Measurements from ENCODE around the gene NREP. TPM values are rescaled to one million over a fixed set of nuclear protein-coding genes. Genes with fewer than 3 reads are reported as not detected.

Gene NREP
- total and polyA plus RNA-seq, 2 experiments from 2014 or later = 260 to 300 TPM

DNA sequence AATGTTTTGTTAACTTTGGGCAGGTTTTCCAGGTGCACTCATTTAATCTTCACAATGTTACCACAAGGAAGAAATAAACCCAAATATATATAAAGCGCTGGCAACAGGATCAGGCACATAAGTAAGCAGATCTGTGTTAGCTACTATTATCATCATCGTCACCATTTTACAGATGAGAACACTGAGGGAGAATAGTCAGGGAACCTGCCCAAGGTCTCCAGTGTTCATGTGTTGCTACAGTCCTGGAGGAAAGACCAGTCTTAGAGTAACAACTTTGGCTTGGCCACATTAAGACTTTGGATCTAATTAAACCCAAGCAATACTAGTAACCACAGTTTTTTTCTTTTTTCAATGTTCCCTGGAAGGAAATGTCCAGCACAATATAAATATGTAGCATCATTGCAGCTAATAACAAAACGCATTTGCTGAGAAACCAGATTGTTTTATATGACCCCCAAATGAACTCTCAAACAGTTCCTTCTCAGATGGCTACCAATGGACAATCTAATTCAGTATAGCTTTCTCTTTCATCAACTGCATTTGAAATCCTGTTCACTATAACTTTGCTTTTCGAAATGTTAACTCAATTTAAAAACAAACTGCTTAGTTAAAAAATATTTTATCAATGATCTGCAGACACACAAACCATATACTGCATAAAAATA is 11.8 kb downstream of the NREP start (continued):
- TF ChIP-seq CTCF (conservative IDR thresholded peaks at IDR 0.05; ENCODE audit: low read depth in 2 of 2) = no peak
- no peak for TF ChIP-seq STAT1 (IDR thresholded peaks at IDR 0.05; ENCODE audit: unreplicated experiment)
- no peak for TF ChIP-seq POLR2AphosphoS5 (IDR thresholded peaks at IDR 0.05; ENCODE audit: low read depth)
- TF ChIP-seq NANOG (IDR thresholded peaks at IDR 0.05; ENCODE audit: borderline replicate concordance) = no peak
- TF ChIP-seq ZNF114 (CRISPR knock-in tag; IDR thresholded peaks at IDR 0.05) = no peak
- TF ChIP-seq ETS1 (IDR thresholded peaks at IDR 0.05) = no peak

GRCh38 chr5:111744455-111744854 is 12.5 kb downstream of the NREP start:
- Histone ChIP-seq H3K36me3 (ENCODE audit: insufficient read depth) (no peaks in the 10 kb centered on the region), H4K20me1 (replicated peaks; ENCODE audit: insufficient read depth) (peaks cover 8% of the 10 kb centered on the region; the same call in 1 of the 2 replicates), H3K27me3 (ENCODE audit: insufficient read depth) (no peaks in the 10 kb centered on the region), H3K9me2 (ENCODE audit: insufficient read depth) (no peaks in the 10 kb centered on the region), H3K27ac (ENCODE audit: low read depth) (no peak overlapping the region), H3K4me1 (ENCODE audit: insufficient read depth) (peaks cover 71% of the 10 kb centered on the region), H3K79me2 (replicated peaks; ENCODE audit: insufficient read depth) (peaks cover 100% of the 10 kb centered on the region), H3K4me2 (peak overlapping the region; percentile 21; the same call in 1 of the 2 replicates), H2AFZ (no peak overlapping the region), H3K4me3 (no peak overlapping the region), H3F3A (replicated peaks; ENCODE audit: low read depth) (no peaks in the 10 kb centered on the region)
- peaks cover 9% of the 10 kb centered on the region; the same call in 2 of the 3 replicates for H3K36me3 Mint-ChIP-seq (ENCODE audit: low read depth)
- peak overlapping the region; percentile 83 for H3K27ac Mint-ChIP-seq
- DNase-seq (ENCODE audit: low spot score) (no peak), ATAC-seq (peak; percentile 52)
- H3K4me3 Mint-ChIP-seq = no peak overlapping the region; the same call in 2 of the 3 replicates
- H3K9me3 Mint-ChIP-seq = no peaks in the 10 kb centered on the region
- peaks cover 86% of the 10 kb centered on the region for H3K4me1 Mint-ChIP-seq
- peaks cover 6% of the 10 kb centered on the region for H3K27me3 Mint-ChIP-seq (ENCODE audit: insufficient read depth, low read depth, poor library complexity)
- TF ChIP-seq EZH2 (IDR thresholded peaks at IDR 0.05; ENCODE audit: low read depth, unreplicated experiment) (no peak), ZNF114 (CRISPR knock-in tag; IDR thresholded peaks at IDR 0.05) (no peak), POLR2AphosphoS5 (IDR thresholded peaks at IDR 0.05; ENCODE audit: low read depth) (no peak), CREB1 (CRISPR knock-in tag; IDR thresholded peaks at IDR 0.05; ENCODE audit: low read depth) (no peak), EZH2phosphoT487 (IDR thresholded peaks at IDR 0.05; ENCODE audit: unreplicated experiment) (no peak), CTCF (conservative IDR thresholded peaks at IDR 0.05; ENCODE audit: low read depth in 2 of 2) (no peak), ZNF331 (CRISPR knock-in tag; IDR thresholded peaks at IDR 0.05; ENCODE audit: low read depth) (no peak), JUNB (IDR thresholded peaks at IDR 0.05; ENCODE audit: unreplicated experiment) (no peak), STAT1 (IDR thresholded peaks at IDR 0.05; ENCODE audit: unreplicated experiment) (no peak), NANOG (IDR thresholded peaks at IDR 0.05; ENCODE audit: borderline replicate concordance) (no peak)
- TF ChIP-seq, protein P1, sequence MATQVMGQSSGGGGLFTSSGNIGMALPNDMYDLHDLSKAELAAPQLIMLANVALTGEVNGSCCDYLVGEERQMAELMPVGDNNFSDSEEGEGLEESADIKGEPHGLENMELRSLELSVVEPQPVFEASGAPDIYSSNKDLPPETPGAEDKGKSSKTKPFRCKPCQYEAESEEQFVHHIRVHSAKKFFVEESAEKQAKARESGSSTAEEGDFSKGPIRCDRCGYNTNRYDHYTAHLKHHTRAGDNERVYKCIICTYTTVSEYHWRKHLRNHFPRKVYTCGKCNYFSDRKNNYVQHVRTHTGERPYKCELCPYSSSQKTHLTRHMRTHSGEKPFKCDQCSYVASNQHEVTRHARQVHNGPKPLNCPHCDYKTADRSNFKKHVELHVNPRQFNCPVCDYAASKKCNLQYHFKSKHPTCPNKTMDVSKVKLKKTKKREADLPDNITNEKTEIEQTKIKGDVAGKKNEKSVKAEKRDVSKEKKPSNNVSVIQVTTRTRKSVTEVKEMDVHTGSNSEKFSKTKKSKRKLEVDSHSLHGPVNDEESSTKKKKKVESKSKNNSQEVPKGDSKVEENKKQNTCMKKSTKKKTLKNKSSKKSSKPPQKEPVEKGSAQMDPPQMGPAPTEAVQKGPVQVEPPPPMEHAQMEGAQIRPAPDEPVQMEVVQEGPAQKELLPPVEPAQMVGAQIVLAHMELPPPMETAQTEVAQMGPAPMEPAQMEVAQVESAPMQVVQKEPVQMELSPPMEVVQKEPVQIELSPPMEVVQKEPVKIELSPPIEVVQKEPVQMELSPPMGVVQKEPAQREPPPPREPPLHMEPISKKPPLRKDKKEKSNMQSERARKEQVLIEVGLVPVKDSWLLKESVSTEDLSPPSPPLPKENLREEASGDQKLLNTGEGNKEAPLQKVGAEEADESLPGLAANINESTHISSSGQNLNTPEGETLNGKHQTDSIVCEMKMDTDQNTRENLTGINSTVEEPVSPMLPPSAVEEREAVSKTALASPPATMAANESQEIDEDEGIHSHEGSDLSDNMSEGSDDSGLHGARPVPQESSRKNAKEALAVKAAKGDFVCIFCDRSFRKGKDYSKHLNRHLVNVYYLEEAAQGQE (IDR thresholded peaks at IDR 0.05; ENCODE audit: unreplicated experiment) = no peak

Data from GM23338 (cell line).